Endothelial cell of umbilical vein (primary cell): Measurements from ENCODE around the gene RFX2. TPM values are rescaled to one million over a fixed set of nuclear protein-coding genes. Genes with fewer than 3 reads are reported as not detected.

ENCODE experiments used
- BruUV-seq: library from RNA; stranded (reverse); fragments of 400-500 nt; replicated peaks from 2 replicates; lab custom pipeline; 2021; lab: Mats Ljungman, UMichigan
- CTCF ChIA-PET: fragments of 300-600, 350-600 bp; sonication (Branson Sonifier 250); formaldehyde crosslinking; loops from one replicate; lab custom pipeline; 2021; ENCODE audit warnings: antibody characterized with exemption, inconsistent platforms; lab: Charles Lee
- POLR2A ChIA-PET: fragments of 300-600, 350-600 bp; sonication (Branson Sonifier 250); formaldehyde crosslinking; loops from one replicate; lab custom pipeline; 2021; ENCODE audit warnings: antibody characterized with exemption, inconsistent platforms; lab: Charles Lee
- DNase-seq: peaks from one replicate; pipeline ENCODE4 v3.0.0-alpha.2; 2011; ENCODE audit warnings: low read depth, low spot score
- FAIRE-seq: peaks from 2 replicates; lab custom pipeline; 2011; peaks lifted over from hg19 to GRCh38; lab: Jason Lieb, UNC
- H2AFZ ChIP-seq: 2 replicates; pipeline ENCODE4 v1.6.0; 2012; ENCODE audit warnings: low read depth, low read length, control low read depth, inconsistent platforms
- H3K27ac ChIP-seq: 2 replicates; pipeline ENCODE4 v1.5.1; 2011; ENCODE audit warnings: low read depth, mild to moderate bottlenecking, control low read depth, low read length, moderate library complexity; ENCODE audit not compliant: insufficient read depth
- H3K27me3 ChIP-seq, 2 experiments: 2 replicates each; pipeline versions ENCODE4 v1.6.0 to v1.6.1; 2011; ENCODE audit warnings: low read length in 2 of 2, mixed read lengths in 1 of 2; ENCODE audit not compliant: control insufficient read depth in 2 of 2, insufficient read depth in 2 of 2
- H3K36me3 ChIP-seq, 2 experiments: 2 replicates in 1 of 2; 3 replicates in 1 of 2; pipeline ENCODE4 v1.5.1; 2011; ENCODE audit warnings: low read length in 2 of 2, mild to moderate bottlenecking in 1 of 2, moderate library complexity in 1 of 2; ENCODE audit not compliant: control insufficient read depth in 2 of 2, insufficient read depth in 2 of 2; ENCODE audit errors: extremely low read depth in 1 of 2
- H3K4me1 ChIP-seq: 3 replicates; pipeline ENCODE4 v1.5.1; 2011; ENCODE audit warnings: mild to moderate bottlenecking, low read length; ENCODE audit not compliant: control insufficient read depth, insufficient read depth; ENCODE audit errors: extremely low read depth
- H3K4me2 ChIP-seq: 2 replicates; pipeline ENCODE4 v1.6.1; 2011; ENCODE audit warnings: low read length, control low read depth, mixed read lengths; ENCODE audit not compliant: insufficient read depth
- H3K4me3 ChIP-seq, 3 experiments: fragments of 200-600 bp in 1 of 3; sonication (generic), shearing (Covaris generic) in 1 of 3; replicated peaks in 1 of 3; 2 replicates each; pipeline ENCODE4 v1.5.1; 2011 to 2016; ENCODE audit warnings: control low read depth in 3 of 3, low read length in 3 of 3, mild to moderate bottlenecking in 2 of 3, inconsistent platforms in 1 of 3, low read depth in 1 of 3, moderate library complexity in 1 of 3; ENCODE audit not compliant: insufficient read depth in 1 of 3
- H3K79me2 ChIP-seq: 2 replicates; pipeline ENCODE4 v1.6.0; 2012; ENCODE audit warnings: low read length, inconsistent platforms; ENCODE audit not compliant: control insufficient read depth, insufficient read depth
- H3K9ac ChIP-seq: replicated peaks from 2 replicates; pipeline ENCODE3; 2011; ENCODE audit warnings: low read length, control low read depth; ENCODE audit not compliant: insufficient read depth; ENCODE audit errors: extremely low read depth
- H3K9me1 ChIP-seq: replicated peaks from 3 replicates; pipeline ENCODE4 v1.6.0; 2011; ENCODE audit warnings: mild to moderate bottlenecking, low read length; ENCODE audit not compliant: control insufficient read depth, insufficient read depth; ENCODE audit errors: extremely low read depth
- H3K9me3 ChIP-seq: replicated peaks from 2 replicates; pipeline ENCODE4 v1.5.1; 2012; ENCODE audit warnings: low read length, inconsistent platforms; ENCODE audit not compliant: control insufficient read depth, insufficient read depth
- H4K20me1 ChIP-seq: replicated peaks from 2 replicates; pipeline ENCODE3; 2011; ENCODE audit warnings: mild to moderate bottlenecking, low read length; ENCODE audit not compliant: control insufficient read depth, insufficient read depth; ENCODE audit errors: extremely low read depth
- EZH2 ChIP-seq: IDR thresholded peaks from 2 replicates; pipeline ENCODE4 v1.6.1; 2012; ENCODE audit warnings: borderline replicate concordance, low read depth, mild to moderate bottlenecking, moderate library complexity, low read length, inconsistent platforms; ENCODE audit not compliant: severe bottlenecking
- FOS ChIP-seq: IDR thresholded peaks from 2 replicates; pipeline ENCODE4 v1.6.1; 2011; ENCODE audit warnings: mild to moderate bottlenecking, low read length, moderate library complexity, borderline replicate concordance; ENCODE audit not compliant: insufficient read depth
- GATA2 ChIP-seq: IDR thresholded peaks from 2 replicates; pipeline ENCODE4 v1.7.0; 2011; ENCODE audit warnings: low read depth, mild to moderate bottlenecking, moderate library complexity, mixed read lengths, low read length; ENCODE audit not compliant: insufficient read length, insufficient read depth
- JUN ChIP-seq: IDR thresholded peaks from 2 replicates; pipeline ENCODE4 v1.6.1; 2011; ENCODE audit warnings: borderline replicate concordance, low read depth; ENCODE audit not compliant: insufficient read length, insufficient read depth
- MYC ChIP-seq: IDR thresholded peaks from one replicate; pipeline ENCODE4 v1.6.1; 2011; ENCODE audit warnings: mild to moderate bottlenecking, low read depth, low read length
- POLR2A ChIP-seq: IDR thresholded peaks from 2 replicates; pipeline ENCODE4 v1.6.1; 2012; ENCODE audit warnings: low read depth, mild to moderate bottlenecking, control low read depth, low read length
- POLR2AphosphoS5 ChIP-seq: IDR thresholded peaks from 2 replicates; pipeline ENCODE4 v1.6.1; 2012; ENCODE audit warnings: low read depth, mild to moderate bottlenecking, control low read depth, low read length, moderate library complexity; ENCODE audit not compliant: insufficient read depth
- dilution Hi-C: fragments of 300-500 bp; cut with MboI; formaldehyde crosslinking; loops from one replicate; pipeline ENCODE4 v1.15.0; 2019; ENCODE audit warnings: low sequenced_read_pairs; ENCODE audit not compliant: extremely low pct_ligation_motif_present
- intact Hi-C: fragments of 100-400 bp; cut with micrococcal nuclease; formaldehyde crosslinking; loops from one replicate; pipeline ENCODE4 v1.10.0; 2022
- polyA plus RNA-seq, 4 experiments: library from polyadenylated mRNA; depleted of rRNA in 3 of 4; stranded (reverse) in 3 of 4; unstranded in 1 of 4; fragments of >200 nt; gene quantifications; 2 replicates each; pipeline versions ENCODE4 v1.2.1 to v1.2.3, GENCODE V29; 2011 to 2012; ENCODE audit warnings: missing spikeins in 1 of 4
- total RNA-seq: library from RNA; stranded (reverse); gene quantifications from 2 replicates; pipeline ENCODE4 v1.2.3, GENCODE V29; 2021
- TF ChIP-seq, protein P1 (sequence below), 2 donors: IDR thresholded peaks; 1 replicate in 1 of 2; 2 replicates in 1 of 2; pipeline ENCODE4 v1.5.1; 2011; ENCODE audit warnings: low read length in 2 of 2, mild to moderate bottlenecking in 2 of 2, moderate library complexity in 2 of 2, control low read depth in 1 of 2, inconsistent platforms in 1 of 2, low read depth in 1 of 2; ENCODE audit not compliant: insufficient read depth in 1 of 2; ENCODE audit errors: extremely low read depth in 1 of 2
- TF ChIP-seq, protein P2 (sequence below): IDR thresholded peaks from 2 replicates; pipeline ENCODE4 v1.6.1; 2011; ENCODE audit not compliant: insufficient read depth, insufficient read length

The RFX2 gene
- total and polyA plus RNA-seq, 2 donors (not counting 3 experiments of a cell fraction or from before 2014, with no cell fraction given) = 16.1 to 19.0 TPM

DNA sequence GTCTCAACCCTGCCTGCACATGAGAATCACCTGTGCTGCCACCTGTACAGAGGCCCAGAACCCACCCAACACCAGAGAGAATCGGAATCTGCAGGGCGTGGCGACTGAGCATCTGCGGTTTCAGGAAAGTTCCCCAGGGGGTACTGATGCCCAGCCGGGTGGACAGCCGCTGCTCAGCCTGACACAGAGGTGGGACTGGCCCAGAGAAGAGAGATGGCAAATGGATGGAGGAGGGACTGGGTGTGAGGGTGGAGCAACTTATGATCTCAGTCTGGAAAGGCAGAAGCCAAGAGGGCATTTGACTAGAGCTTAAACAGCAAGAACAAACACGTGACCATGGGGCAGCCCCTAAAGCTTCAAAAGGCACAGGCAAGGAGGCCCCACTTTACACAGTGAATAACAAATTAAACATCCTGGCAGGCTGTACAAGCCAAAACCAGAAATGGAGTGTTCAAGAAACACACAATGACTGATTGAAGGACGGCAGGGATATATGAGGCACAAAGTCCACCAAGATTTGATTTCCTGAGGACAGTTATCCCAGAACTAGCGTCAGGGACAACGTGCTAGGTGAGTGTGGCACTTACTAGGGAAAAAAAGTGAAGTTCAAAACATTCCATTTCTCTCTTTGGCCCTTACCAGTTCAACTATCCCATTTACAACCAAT lies 135.4 kb downstream of the RFX2 start:
- Histone ChIP-seq H3K79me2 (peaks cover 87% of the 10 kb centered on the region), H3K4me3 (no peak overlapping the region), H3K27ac (no peak overlapping the region), H3K9ac (no peak overlapping the region), H3K27me3 (no peaks in the 10 kb centered on the region), H2AFZ (no peak overlapping the region), H3K9me1 (no peaks in the 10 kb centered on the region), H3K36me3 (no peaks in the 10 kb centered on the region), H3K4me2 (no peak overlapping the region), H4K20me1 (peaks cover 3% of the 10 kb centered on the region), H3K4me1 (peaks cover 17% of the 10 kb centered on the region), H3K9me3 (no peaks in the 10 kb centered on the region)
- intact Hi-C loops (loop anchor here (5.0 kb wide), 1 partner anchor 127 kb away; no protein-coding TSS in a partner anchor), dilution Hi-C loops (no loop called here)
- CTCF ChIA-PET = interaction anchor here (0.6 to 1.0 kb wide), 2 partner anchors 47 to 95 kb away, joined by 3 read pairs; no protein-coding TSS in a partner anchor
- no TSS peak for BruUV-seq
- no peak for FAIRE-seq
- POLR2A ChIA-PET = no interaction called here
- TF ChIP-seq POLR2A (no peak), MYC (no peak), JUN (no peak), POLR2AphosphoS5 (no peak), GATA2 (no peak), EZH2 (no peak), FOS (no peak)
- TF ChIP-seq, protein P1, sequence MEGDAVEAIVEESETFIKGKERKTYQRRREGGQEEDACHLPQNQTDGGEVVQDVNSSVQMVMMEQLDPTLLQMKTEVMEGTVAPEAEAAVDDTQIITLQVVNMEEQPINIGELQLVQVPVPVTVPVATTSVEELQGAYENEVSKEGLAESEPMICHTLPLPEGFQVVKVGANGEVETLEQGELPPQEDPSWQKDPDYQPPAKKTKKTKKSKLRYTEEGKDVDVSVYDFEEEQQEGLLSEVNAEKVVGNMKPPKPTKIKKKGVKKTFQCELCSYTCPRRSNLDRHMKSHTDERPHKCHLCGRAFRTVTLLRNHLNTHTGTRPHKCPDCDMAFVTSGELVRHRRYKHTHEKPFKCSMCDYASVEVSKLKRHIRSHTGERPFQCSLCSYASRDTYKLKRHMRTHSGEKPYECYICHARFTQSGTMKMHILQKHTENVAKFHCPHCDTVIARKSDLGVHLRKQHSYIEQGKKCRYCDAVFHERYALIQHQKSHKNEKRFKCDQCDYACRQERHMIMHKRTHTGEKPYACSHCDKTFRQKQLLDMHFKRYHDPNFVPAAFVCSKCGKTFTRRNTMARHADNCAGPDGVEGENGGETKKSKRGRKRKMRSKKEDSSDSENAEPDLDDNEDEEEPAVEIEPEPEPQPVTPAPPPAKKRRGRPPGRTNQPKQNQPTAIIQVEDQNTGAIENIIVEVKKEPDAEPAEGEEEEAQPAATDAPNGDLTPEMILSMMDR (IDR thresholded peaks at IDR 0.05; ENCODE audit: extremely low read depth in 1 of 2, insufficient read depth in 1 of 2, low read depth in 1 of 2, low read length in 2 of 2) = no peak
- TF ChIP-seq, protein P2, sequence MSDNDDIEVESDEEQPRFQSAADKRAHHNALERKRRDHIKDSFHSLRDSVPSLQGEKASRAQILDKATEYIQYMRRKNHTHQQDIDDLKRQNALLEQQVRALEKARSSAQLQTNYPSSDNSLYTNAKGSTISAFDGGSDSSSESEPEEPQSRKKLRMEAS = no peak
- DNase-seq = no peak
